Measurements from ENCODE around the gene TNNT1. TPM values are rescaled to one million over a fixed set of nuclear protein-coding genes. Genes with fewer than 3 reads are reported as not detected.

Gene TNNT1
- total and polyA plus RNA-seq, 5 donors from 2014 or later: not detected

GRCh38 chr19:55083004-55083850, 65.8 kb downstream of the TNNT1 start:
- peaks cover 9% of the 10 kb centered on the region for H3K27me3 ChIP-seq (ENCODE audit: control insufficient read depth, insufficient read depth, low read length)
- H3K9me3 ChIP-seq (ENCODE audit: control insufficient read depth in 2 of 2, low read length in 2 of 2): no peaks in the 10 kb centered on the region
- Mint-ChIP-seq H3K27ac (no peak overlapping the region), H3K4me1 (peaks cover 0 to 49% (median 23%) of the 10 kb centered on the region in 4 donors), H3K36me3 (peaks cover 3% of the 10 kb centered on the region), H3K9me3 (peaks cover 0 to 8% (median 0%) of the 10 kb centered on the region in 7 donors), H3K27me3 (peaks cover 76% of the 10 kb centered on the region), H3K4me3 (peak overlapping the region in 2 of 4 donors; percentile 60 to 76)
- H3K36me3 ChIP-seq (ENCODE audit: control insufficient read depth, insufficient read depth, low read length): no peaks in the 10 kb centered on the region
- DNase-seq: no peak
- H3K27ac ChIP-seq (ENCODE audit: insufficient read depth, low read length, poor library complexity, severe bottlenecking): no peak overlapping the region
- no peak for ATAC-seq (ENCODE audit: low read depth in 2 of 2)
- peaks cover 49% of the 10 kb centered on the region for H3K4me1 ChIP-seq (ENCODE audit: control insufficient read depth, insufficient read depth, low read length, poor library complexity, severe bottlenecking)
- no peak overlapping the region for H3K4me3 ChIP-seq (ENCODE audit: low read depth, low read length)

Other genes with a start within 250 kb of the TNNT1 start
- not detected for gene NCR1, start 243.1 kb downstream of the TNNT1 start, total RNA-seq
- gene NCR1, start 243.1 kb downstream of the TNNT1 start, polyA plus RNA-seq: under 1 TPM in 3 of 4 donors, not detected in 1; 0.36 to 0.47 (median 0.39) TPM
- gene NLRP7, start 201.7 kb downstream of the TNNT1 start, total RNA-seq: not detected
- gene NLRP7, start 201.7 kb downstream of the TNNT1 start, polyA plus RNA-seq: not detected
- gene NLRP2, start 182.8 kb downstream of the TNNT1 start, total RNA-seq: 10.2 TPM
- 1 to 10 TPM in 3 of 4 donors, under 1 TPM in 1; 0.63 to 5.0 (median 2.1) TPM for gene NLRP2, start 182.8 kb downstream of the TNNT1 start, polyA plus RNA-seq
- gene GP6, start 110.9 kb downstream of the TNNT1 start, total RNA-seq: 2.0 TPM
- not detected for gene GP6, start 110.9 kb downstream of the TNNT1 start, polyA plus RNA-seq
- 14.1 TPM for gene RDH13, start 86.1 kb downstream of the TNNT1 start, total RNA-seq
- gene RDH13, start 86.1 kb downstream of the TNNT1 start, polyA plus RNA-seq: 10 to 100 TPM in 3 of 4 donors, 1 to 10 TPM in 1; 9.1 to 16.1 (median 14.7) TPM
- 4.4 TPM for gene EPS8L1, start 73.3 kb downstream of the TNNT1 start, total RNA-seq
- gene EPS8L1, start 73.3 kb downstream of the TNNT1 start, polyA plus RNA-seq: 1 to 10 TPM in 3 of 4 donors, under 1 TPM in 1; 0.41 to 4.0 (median 1.3) TPM
- 191 TPM for gene PPP1R12C, start 31.6 kb downstream of the TNNT1 start, total RNA-seq
- 1 to 10 TPM; 2.2 to 5.9 (median 3.8) TPM for gene PPP1R12C, start 31.6 kb downstream of the TNNT1 start, polyA plus RNA-seq
- not detected for gene TNNI3, start 8.5 kb upstream of the TNNT1 start, total RNA-seq
- gene TNNI3, start 8.5 kb upstream of the TNNT1 start, polyA plus RNA-seq: not detected
- gene DNAAF3, start 17.4 kb upstream of the TNNT1 start, total RNA-seq: not detected
- not detected for gene DNAAF3, start 17.4 kb upstream of the TNNT1 start, polyA plus RNA-seq
- 1.9 TPM for gene SYT5, start 31.1 kb upstream of the TNNT1 start, total RNA-seq
- under 1 TPM in 1 of 4 donors, not detected in 3; 0.06 TPM for gene SYT5, start 31.1 kb upstream of the TNNT1 start, polyA plus RNA-seq
- gene PTPRH, start 60.3 kb upstream of the TNNT1 start, total RNA-seq: not detected
- not detected for gene PTPRH, start 60.3 kb upstream of the TNNT1 start, polyA plus RNA-seq
- gene TMEM86B, start 79.6 kb upstream of the TNNT1 start, total RNA-seq: 13.3 TPM
- under 1 TPM in 3 of 4 donors, not detected in 1; 0.25 to 0.83 (median 0.49) TPM for gene TMEM86B, start 79.6 kb upstream of the TNNT1 start, polyA plus RNA-seq
- 168 TPM for gene PPP6R1, start 109.8 kb upstream of the TNNT1 start, total RNA-seq
- 10 to 100 TPM; 38.9 to 58.2 (median 44.0) TPM for gene PPP6R1, start 109.8 kb upstream of the TNNT1 start, polyA plus RNA-seq
- gene HSPBP1, start 130.9 kb upstream of the TNNT1 start, total RNA-seq: 15.8 TPM
- 10 to 100 TPM; 30.2 to 37.2 (median 35.1) TPM for gene HSPBP1, start 130.9 kb upstream of the TNNT1 start, polyA plus RNA-seq
- 1.5 TPM for gene BRSK1, start 134.8 kb upstream of the TNNT1 start, total RNA-seq
- gene BRSK1, start 134.8 kb upstream of the TNNT1 start, polyA plus RNA-seq: not detected
- gene TMEM150B, start 176.1 kb upstream of the TNNT1 start, total RNA-seq: 2.1 TPM
- not detected for gene TMEM150B, start 176.1 kb upstream of the TNNT1 start, polyA plus RNA-seq
- gene KMT5C, start 190.7 kb upstream of the TNNT1 start, total RNA-seq: 69.6 TPM
- 1 to 10 TPM in 3 of 4 donors, under 1 TPM in 1; 0.98 to 1.6 (median 1.2) TPM for gene KMT5C, start 190.7 kb upstream of the TNNT1 start, polyA plus RNA-seq
- gene COX6B2, start 205.5 kb upstream of the TNNT1 start, total RNA-seq: 0.57 TPM
- not detected for gene COX6B2, start 205.5 kb upstream of the TNNT1 start, polyA plus RNA-seq
- not detected for gene GARIN5B, start 214.1 kb upstream of the TNNT1 start, total RNA-seq
- gene GARIN5B, start 214.1 kb upstream of the TNNT1 start, polyA plus RNA-seq: not detected
- gene IL11, start 221.3 kb upstream of the TNNT1 start, total RNA-seq: not detected
- gene IL11, start 221.3 kb upstream of the TNNT1 start, polyA plus RNA-seq: not detected
- not detected for gene TMEM190, start 227.6 kb upstream of the TNNT1 start, total RNA-seq
- gene TMEM190, start 227.6 kb upstream of the TNNT1 start, polyA plus RNA-seq: not detected
- gene TMEM238, start 235.1 kb upstream of the TNNT1 start, total RNA-seq: 15.9 TPM
- gene TMEM238, start 235.1 kb upstream of the TNNT1 start, polyA plus RNA-seq: 1 to 10 TPM in 2 of 4 donors, under 1 TPM in 2; 0.42 to 1.3 (median 0.79) TPM
- gene RPL28, start 236.7 kb upstream of the TNNT1 start, total RNA-seq: 2,934 TPM
- 100 to 1,000 TPM; 527 to 727 (median 674) TPM for gene RPL28, start 236.7 kb upstream of the TNNT1 start, polyA plus RNA-seq